ENCODE data around the gene CPLANE2.
"Not testable (repeated sequence)": the region's sequence is repeated elsewhere in the genome, so short reads cannot be mapped to it uniquely, and the experiment has no call there.

CPLANE2 gene

GRCh38 chr1:16236511-16237342 is at the start of gene CPLANE2:
CPLANE2 (minus strand) TSS chr1:16237183; CDS start chr1:16236742, 441 bp downstream.
- DNase-seq: peak; percentile 95

- no peak for DNase-seq
Observed at GRCh38 chr1:16286122-16286521, 49.1 kb upstream of the CPLANE2 start.

- DNase-seq: no peak
Observed at GRCh38 chr1:16281765-16282164, 44.8 kb upstream of the CPLANE2 start.

GRCh38 chr1:16279186-16279585 is 42.2 kb upstream of the CPLANE2 start:
- DNase-seq: no peak

GRCh38 chr1:16276302-16277030 is 39.5 kb upstream of the CPLANE2 start:
- no peak for DNase-seq

- DNase-seq: no peak
Observed at GRCh38 chr1:16275591-16275990, 38.6 kb upstream of the CPLANE2 start.

GRCh38 chr1:16267690-16268180 is 30.8 kb upstream of the CPLANE2 start:
- no peak for DNase-seq

- no peak for DNase-seq
Observed at GRCh38 chr1:16266411-16267118, 29.6 kb upstream of the CPLANE2 start.

GRCh38 chr1:16262067-16262466 is 25.1 kb upstream of the CPLANE2 start:
- no peak for DNase-seq

- no peak for DNase-seq
Observed at GRCh38 chr1:16260814-16261213, 23.8 kb upstream of the CPLANE2 start.

GRCh38 chr1:16258591-16259135 is 21.7 kb upstream of the CPLANE2 start:
- DNase-seq: no peak

GRCh38 chr1:16257968-16258367 is 21.0 kb upstream of the CPLANE2 start:
- DNase-seq: no peak

GRCh38 chr1:16257556-16257955 is 20.6 kb upstream of the CPLANE2 start:
- DNase-seq: not testable (repeated sequence)

GRCh38 chr1:16256478-16256877 is 19.5 kb upstream of the CPLANE2 start:
- DNase-seq: no peak

- no peak for DNase-seq
Observed at GRCh38 chr1:16254263-16254928, 17.4 kb upstream of the CPLANE2 start.

- DNase-seq: no peak
Observed at GRCh38 chr1:16253332-16253922, 16.4 kb upstream of the CPLANE2 start.

- no peak for DNase-seq
Observed at GRCh38 chr1:16252912-16253311, 15.9 kb upstream of the CPLANE2 start.

GRCh38 chr1:16251381-16251780 is 14.4 kb upstream of the CPLANE2 start:
- DNase-seq: no peak

- no peak for DNase-seq
Observed at GRCh38 chr1:16250524-16251251, 13.7 kb upstream of the CPLANE2 start.

- DNase-seq: no peak
Observed at GRCh38 chr1:16249596-16250241, 12.7 kb upstream of the CPLANE2 start.
